SU-DHL-6 (cell line): ENCODE data around the gene IGSF5.

Experiments used
- H2AFZ ChIP-seq: fragments of 200-600 bp; sonication (generic); 2 replicates; pipeline ENCODE4 v1.6.1; 2014; ENCODE audit warnings: low read depth, mild to moderate bottlenecking, moderate library complexity, mixed read lengths, antibody characterized with exemption, low read length; ENCODE audit not compliant: severe bottlenecking
- H3F3A ChIP-seq: fragments of 200-600 bp; shearing (Covaris generic); 2 replicates; pipeline ENCODE4 v1.6.0; 2016; ENCODE audit warnings: antibody characterized with exemption, mild to moderate bottlenecking; ENCODE audit not compliant: insufficient read depth
- H3K27ac ChIP-seq: fragments of 200-600 bp; sonication (generic); 2 replicates; pipeline ENCODE4 v1.5.1; 2016; ENCODE audit warnings: low read depth, mild to moderate bottlenecking, low read length, moderate library complexity, mixed read lengths
- H3K27me3 ChIP-seq: fragments of 200-600 bp; sonication (generic), shearing (Covaris generic); 2 replicates; pipeline ENCODE4 v1.6.0; 2014; ENCODE audit warnings: mild to moderate bottlenecking, low read length
- H3K36me3 ChIP-seq: fragments of 200-600 bp; sonication (generic); 2 replicates; pipeline ENCODE4 v1.6.1; 2014; ENCODE audit warnings: mild to moderate bottlenecking, low read length, mixed read lengths
- H3K4me2 ChIP-seq: fragments of 300-600, 200-600 bp; shearing (Covaris generic), sonication (generic); 2 replicates; pipeline ENCODE4 v1.6.0; 2014; ENCODE audit warnings: low read length, low read depth, mild to moderate bottlenecking; ENCODE audit not compliant: poor library complexity, severe bottlenecking
- H3K4me3 ChIP-seq: fragments of 200-600 bp; sonication (generic); 2 replicates; pipeline ENCODE4 v1.5.1; 2014; ENCODE audit warnings: antibody characterized with exemption, low read length, mild to moderate bottlenecking, mixed read lengths; ENCODE audit not compliant: insufficient read depth, poor library complexity, severe bottlenecking
- H3K79me2 ChIP-seq: fragments of 200-600 bp; sonication (generic); 2 replicates; pipeline ENCODE4 v1.6.1; 2014; ENCODE audit warnings: mild to moderate bottlenecking, low read length, moderate library complexity; ENCODE audit not compliant: insufficient read depth
- H3K9ac ChIP-seq: fragments of 200-600 bp; sonication (generic); 2 replicates; pipeline ENCODE4 v1.7.0; 2014; ENCODE audit warnings: mild to moderate bottlenecking, low read length
- H3K9me2 ChIP-seq: fragments of 200-600 bp; sonication (generic); replicated peaks from 2 replicates; pipeline ENCODE4 v1.6.1; 2014; ENCODE audit warnings: low read length; ENCODE audit not compliant: insufficient read depth
- H3K9me3 ChIP-seq: fragments of 200-600 bp; sonication (generic); 2 replicates; pipeline ENCODE4 v1.6.1; 2014; ENCODE audit warnings: low read length, mixed read lengths; ENCODE audit not compliant: insufficient read depth
- H4K20me1 ChIP-seq: fragments of 200-600 bp; sonication (generic); 2 replicates; pipeline ENCODE4 v1.6.1; 2014; ENCODE audit warnings: low read depth, mild to moderate bottlenecking, antibody characterized with exemption, low read length, moderate library complexity, mixed read lengths
- CTCF ChIP-seq: fragments of 200-600 bp; sonication (generic); IDR thresholded peaks from one replicate; pipeline ENCODE4 v1.5.1; 2017; ENCODE audit warnings: antibody characterized with exemption, mild to moderate bottlenecking, low read length, moderate library complexity; ENCODE audit not compliant: insufficient read depth, poor library complexity, severe bottlenecking
- EZH2phosphoT487 ChIP-seq: fragments of 200-600 bp; sonication (generic), shearing (Covaris generic); conservative IDR thresholded peaks from 2 replicates; pipeline ENCODE4 v1.6.1; 2018; ENCODE audit warnings: mild to moderate bottlenecking, antibody characterized with exemption, low read length, moderate library complexity, mixed read lengths

Gene IGSF5

GRCh38 chr21:39703578-39703977, 41.4 kb upstream of the IGSF5 start:
- H3K4me2 ChIP-seq = no peak overlapping the region
- H4K20me1 ChIP-seq = no peaks in the 10 kb centered on the region
- H3K9ac ChIP-seq = no peak overlapping the region
- TF ChIP-seq EZH2phosphoT487 = no peak
- TF ChIP-seq CTCF = no peak
- H3K79me2 ChIP-seq = no peaks in the 10 kb centered on the region
- H3K9me3 ChIP-seq = no peaks in the 10 kb centered on the region
- H3K36me3 ChIP-seq = no peaks in the 10 kb centered on the region
- H3F3A ChIP-seq = no peaks in the 10 kb centered on the region
- H3K27ac ChIP-seq = no peak overlapping the region
- no peaks in the 10 kb centered on the region for H3K27me3 ChIP-seq
- H3K9me2 ChIP-seq = no peaks in the 10 kb centered on the region
- no peak overlapping the region for H2AFZ ChIP-seq
- H3K4me3 ChIP-seq = no peak overlapping the region

GRCh38 chr21:39705849-39706248, 39.1 kb upstream of the IGSF5 start:
- no peak for TF ChIP-seq CTCF

GRCh38 chr21:39707316-39707715, 37.7 kb upstream of the IGSF5 start:
- Histone ChIP-seq H3K9me2 (no peaks in the 10 kb centered on the region), H3K27me3 (no peaks in the 10 kb centered on the region), H3K4me3 (no peak overlapping the region), H2AFZ (no peak overlapping the region), H3F3A (no peaks in the 10 kb centered on the region), H3K9me3 (no peaks in the 10 kb centered on the region), H3K9ac (no peak overlapping the region), H3K4me2 (no peak overlapping the region), H3K79me2 (no peaks in the 10 kb centered on the region), H3K27ac (no peak overlapping the region), H4K20me1 (no peaks in the 10 kb centered on the region), H3K36me3 (no peaks in the 10 kb centered on the region)
- TF ChIP-seq EZH2phosphoT487 (no peak), CTCF (no peak)

More at GRCh38 chr21:39705849-39706248, 39.1 kb upstream of the IGSF5 start:
- no peaks in the 10 kb centered on the region for H3K36me3 ChIP-seq
- no peaks in the 10 kb centered on the region for H3K9me2 ChIP-seq
- H3K79me2 ChIP-seq = no peaks in the 10 kb centered on the region
- H4K20me1 ChIP-seq = no peaks in the 10 kb centered on the region
- H3K4me3 ChIP-seq = no peak overlapping the region
- H3K27ac ChIP-seq = no peak overlapping the region
- H3K4me2 ChIP-seq = no peak overlapping the region
- no peaks in the 10 kb centered on the region for H3K27me3 ChIP-seq
- H3F3A ChIP-seq = no peaks in the 10 kb centered on the region
- H3K9me3 ChIP-seq = no peaks in the 10 kb centered on the region
- no peak overlapping the region for H2AFZ ChIP-seq
- H3K9ac ChIP-seq = no peak overlapping the region

- no peak overlapping the region for H3K9ac ChIP-seq
Measured at GRCh38 chr21:39710866-39711265, 34.1 kb upstream of the IGSF5 start.

More at GRCh38 chr21:39710866-39711265, 34.1 kb upstream of the IGSF5 start:
- TF ChIP-seq CTCF = no peak
- no peak for TF ChIP-seq EZH2phosphoT487
- no peaks in the 10 kb centered on the region for H3K36me3 ChIP-seq
- no peaks in the 10 kb centered on the region for H4K20me1 ChIP-seq
- no peak overlapping the region for H3K4me3 ChIP-seq
- no peak overlapping the region for H2AFZ ChIP-seq
- H3K27ac ChIP-seq = no peak overlapping the region
- no peaks in the 10 kb centered on the region for H3K9me3 ChIP-seq
- H3K4me2 ChIP-seq = no peak overlapping the region
- H3K9me2 ChIP-seq = no peaks in the 10 kb centered on the region
- H3K27me3 ChIP-seq = no peaks in the 10 kb centered on the region
- no peaks in the 10 kb centered on the region for H3F3A ChIP-seq
- no peaks in the 10 kb centered on the region for H3K79me2 ChIP-seq
